Measurements from ENCODE around the gene CMC2. TPM values are rescaled to one million over a fixed set of nuclear protein-coding genes. Genes with fewer than 3 reads are reported as not detected.

The CMC2 gene
- 78.5 and 84.6 TPM in 2 replicates for total RNA-seq

DNA sequence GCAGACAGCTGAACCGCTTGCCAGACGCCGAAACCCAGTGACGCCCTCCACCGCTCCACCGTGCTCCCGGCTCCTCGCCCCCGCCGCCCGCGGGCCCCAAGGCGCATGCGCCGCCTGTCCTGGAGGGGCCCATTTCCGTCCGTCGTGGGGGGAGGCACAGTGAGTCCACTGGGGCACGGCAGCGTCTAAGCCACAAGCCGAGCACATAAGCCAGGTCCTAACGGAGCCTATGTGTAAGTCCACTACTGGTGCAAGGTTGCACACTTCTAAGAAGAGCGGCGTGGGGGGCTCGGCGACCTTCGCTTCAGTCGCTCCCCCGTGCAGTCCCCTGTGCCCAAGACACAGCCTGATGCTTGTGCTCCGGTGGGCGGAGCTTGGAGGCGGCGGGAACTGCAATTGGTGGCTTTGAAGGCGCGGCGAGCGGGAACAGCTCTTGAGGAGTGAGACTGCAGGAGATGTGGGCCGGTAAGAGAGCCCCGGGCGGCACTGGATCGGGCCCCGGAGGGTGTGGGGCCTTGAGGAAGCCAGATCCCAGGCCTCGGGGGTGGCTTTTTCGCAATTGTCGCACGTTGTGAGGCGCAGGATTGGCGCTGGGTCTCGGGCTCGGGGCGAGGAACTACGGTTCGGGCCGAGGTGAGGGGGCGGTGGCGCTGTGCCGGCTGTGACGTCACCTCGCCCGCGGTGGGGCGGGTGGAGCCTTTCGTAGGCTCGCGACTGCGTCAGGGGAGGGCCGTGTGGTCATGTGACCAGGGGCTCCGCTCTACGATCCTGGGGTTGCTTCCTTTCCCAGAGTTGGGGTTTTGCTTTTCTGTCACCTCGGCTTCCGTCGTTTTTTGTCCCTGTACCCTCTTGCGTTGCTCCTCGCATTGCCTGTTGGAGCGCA, at the start of gene CMC2, which contains the start of gene CENPN:
Gene CMC2, minus strand, starts transcription at position 73 of the 883 bp plus-strand sequence. CDS start 9,491 bp downstream, outside the sequence.
Gene CENPN, plus strand, starts transcription at position 402 of the 883 bp plus-strand sequence. CDS start 4,726 bp downstream, outside the sequence.
- intact Hi-C loops (cut with micrococcal nuclease), result loop anchor here (1.0 to 10.0 kb wide), 12 partner anchors 10 to 1645 kb away; partner anchors contain the start of genes ATMIN, GAN and MAF

DNA sequence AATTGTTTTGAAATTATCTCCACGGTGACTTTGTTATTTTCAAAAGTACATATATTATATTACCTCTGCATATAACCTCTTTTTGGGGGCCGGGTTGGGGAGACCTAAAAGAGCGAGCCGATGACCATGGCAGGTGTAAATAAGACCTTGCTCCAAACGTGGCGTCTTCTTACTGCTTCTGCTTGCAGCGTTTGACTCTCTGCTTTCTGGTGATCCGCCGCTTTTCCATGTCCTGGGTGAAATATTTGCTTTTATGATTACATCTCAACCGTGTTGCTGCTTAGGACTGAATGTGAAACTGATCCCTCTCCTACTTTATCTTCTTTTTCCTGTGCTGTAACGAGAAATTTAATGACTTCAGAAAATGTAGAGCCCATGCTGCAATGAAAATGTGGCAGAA, 47.1 kb upstream of the CMC2 start:
- intact Hi-C loops (cut with micrococcal nuclease), result no loop called here

DNA sequence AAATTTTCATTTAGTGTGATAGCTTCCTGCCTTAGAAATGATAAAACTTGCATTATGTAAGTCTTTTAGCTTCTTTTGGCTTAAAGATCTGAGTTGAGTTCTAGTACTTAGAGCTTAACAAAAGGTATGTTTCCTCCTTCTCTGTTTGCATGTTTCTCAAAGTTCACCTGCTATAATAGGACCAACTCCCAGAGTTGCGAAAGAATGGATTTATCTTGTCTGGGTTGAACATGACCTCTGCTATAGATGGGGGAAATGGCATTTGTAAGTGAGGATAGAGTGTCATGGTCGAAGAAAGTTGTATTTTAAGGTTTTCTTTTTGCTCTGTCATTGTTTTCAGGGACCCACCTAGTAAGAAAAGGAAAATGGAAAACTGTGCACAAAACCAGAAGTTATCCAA, 36.1 kb upstream of the CMC2 start:
- intact Hi-C loops (cut with micrococcal nuclease), result no loop called here

DNA sequence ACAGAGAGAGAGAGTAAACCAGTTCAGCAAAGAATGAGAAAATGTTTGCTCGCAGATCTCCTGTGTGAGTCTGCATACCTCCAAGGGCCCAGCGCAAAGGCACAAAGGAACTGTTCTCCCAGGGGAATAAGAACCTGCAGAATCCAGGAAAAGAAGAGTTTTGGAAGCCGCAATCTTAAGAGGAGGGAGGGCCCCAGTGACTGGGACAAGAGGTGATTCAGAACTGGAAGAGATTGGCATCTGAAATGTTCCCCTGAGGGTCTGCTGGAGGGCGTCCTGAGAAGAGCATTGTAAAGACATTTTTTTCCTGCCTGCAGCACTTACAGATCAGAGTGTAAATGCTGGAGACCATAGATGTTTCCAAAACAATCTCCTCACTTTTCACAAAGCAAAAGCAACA, 35.0 kb upstream of the CMC2 start:
- intact Hi-C loops (cut with micrococcal nuclease), result no loop called here

DNA sequence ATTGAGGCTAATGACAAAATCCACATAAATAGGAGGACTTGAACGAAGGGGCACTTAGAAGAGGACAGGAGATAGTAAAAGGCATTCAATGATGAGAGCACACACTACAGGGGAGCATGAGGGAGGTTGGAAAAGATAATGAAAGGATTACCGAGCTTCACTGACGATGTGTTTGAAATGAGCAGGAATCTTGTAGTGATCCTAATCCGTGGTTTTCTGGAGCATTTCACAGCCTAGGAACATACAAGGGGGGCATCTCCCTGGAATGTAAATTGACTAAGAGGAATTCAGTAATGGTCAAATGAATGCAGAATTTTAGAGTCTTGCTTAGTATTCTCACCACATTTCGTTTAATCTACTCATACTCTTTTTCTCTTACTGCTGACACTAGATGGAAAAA, 34.2 kb upstream of the CMC2 start:
- intact Hi-C loops (cut with micrococcal nuclease), result no loop called here

DNA sequence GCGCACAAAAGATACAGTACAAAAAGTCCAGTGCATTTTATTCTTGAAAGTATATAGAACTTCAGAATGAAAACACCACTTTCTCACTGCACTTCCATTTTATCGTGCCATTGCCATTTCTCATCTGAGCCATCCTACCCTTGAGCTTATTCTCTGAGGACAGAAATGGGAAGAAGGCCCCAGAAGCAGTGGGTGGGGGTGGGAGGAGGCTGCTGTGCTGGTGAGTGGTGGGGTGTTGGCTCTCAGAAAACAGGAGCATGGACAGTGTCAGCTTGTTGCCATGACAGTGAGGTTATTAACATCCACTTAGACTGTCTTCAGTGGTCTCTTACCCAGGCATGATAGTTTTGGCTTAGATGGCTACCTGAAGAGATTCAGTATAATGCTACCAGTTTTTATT, 33.4 kb upstream of the CMC2 start:
- intact Hi-C loops (cut with micrococcal nuclease), result no loop called here

DNA sequence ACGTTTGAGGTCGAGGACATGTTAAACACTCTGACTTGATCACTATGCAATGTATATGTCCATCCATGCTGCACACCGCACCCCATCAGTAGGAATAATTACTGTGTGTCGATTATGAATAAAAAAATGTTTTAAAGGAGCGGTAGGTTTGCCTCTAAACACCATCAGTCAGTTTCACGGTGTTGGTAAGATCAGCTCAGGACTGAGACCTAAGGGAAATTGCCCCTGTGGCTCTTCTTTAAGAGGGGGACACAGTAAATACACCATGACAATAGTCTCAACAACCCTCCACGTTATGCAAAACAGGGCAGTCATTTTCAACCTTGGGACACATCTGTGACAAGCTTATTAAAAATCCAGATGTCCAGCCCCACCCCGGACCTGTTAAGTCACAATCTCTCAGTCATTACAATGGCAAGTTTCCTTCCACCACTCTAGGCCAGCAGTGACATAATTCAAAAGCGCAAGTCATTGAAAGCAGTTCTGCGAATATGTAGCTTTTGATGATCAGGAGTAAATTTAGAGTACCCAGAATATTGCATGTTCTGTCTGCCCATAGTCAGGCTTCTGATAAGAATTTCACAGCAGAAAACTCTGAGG, 30.2 kb upstream of the CMC2 start:
- intact Hi-C loops (cut with micrococcal nuclease), result no loop called here

DNA sequence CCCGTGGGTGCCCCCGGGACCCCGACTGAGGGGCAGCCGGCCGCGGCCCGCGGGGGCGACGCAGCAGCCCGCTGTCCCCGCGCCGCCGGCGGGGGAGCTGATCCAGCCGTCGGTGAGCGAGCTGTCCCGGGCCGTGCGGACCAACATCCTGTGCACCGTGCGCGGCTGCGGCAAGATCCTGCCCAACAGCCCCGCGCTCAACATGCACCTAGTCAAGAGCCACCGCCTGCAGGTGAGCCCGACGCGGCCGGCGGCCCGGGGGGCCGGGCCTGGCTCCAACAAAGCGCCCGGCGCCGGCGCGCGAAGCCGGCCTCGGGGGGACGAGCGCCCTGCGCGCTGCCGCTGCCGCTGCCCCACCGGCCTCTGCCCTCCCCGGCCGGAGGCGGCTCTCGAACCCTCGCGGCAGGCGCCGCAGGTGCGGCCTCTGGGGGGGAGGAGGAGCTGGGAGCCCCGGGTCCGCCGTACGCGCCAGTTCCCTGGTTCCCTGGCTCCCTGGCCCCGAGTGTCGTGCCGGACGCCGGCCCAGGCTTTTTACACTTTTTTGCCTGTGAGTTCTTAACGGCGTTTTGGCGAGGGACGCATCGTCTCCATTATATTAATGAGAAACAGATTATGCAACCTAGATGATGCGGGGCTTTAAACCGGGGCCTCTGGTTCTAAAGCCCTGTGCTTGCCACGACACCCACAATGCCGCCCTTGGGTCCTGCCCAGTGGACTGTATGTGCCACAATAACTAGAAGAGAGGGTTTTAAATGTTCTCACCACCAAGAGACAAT, 29.5 kb upstream of the CMC2 start:
- intact Hi-C loops (cut with micrococcal nuclease), result loop anchor here (1.0 kb wide), 5 partner anchors 29 to 702 kb away; partner anchors contain the start of genes CENPN, GAN and GCSH

DNA sequence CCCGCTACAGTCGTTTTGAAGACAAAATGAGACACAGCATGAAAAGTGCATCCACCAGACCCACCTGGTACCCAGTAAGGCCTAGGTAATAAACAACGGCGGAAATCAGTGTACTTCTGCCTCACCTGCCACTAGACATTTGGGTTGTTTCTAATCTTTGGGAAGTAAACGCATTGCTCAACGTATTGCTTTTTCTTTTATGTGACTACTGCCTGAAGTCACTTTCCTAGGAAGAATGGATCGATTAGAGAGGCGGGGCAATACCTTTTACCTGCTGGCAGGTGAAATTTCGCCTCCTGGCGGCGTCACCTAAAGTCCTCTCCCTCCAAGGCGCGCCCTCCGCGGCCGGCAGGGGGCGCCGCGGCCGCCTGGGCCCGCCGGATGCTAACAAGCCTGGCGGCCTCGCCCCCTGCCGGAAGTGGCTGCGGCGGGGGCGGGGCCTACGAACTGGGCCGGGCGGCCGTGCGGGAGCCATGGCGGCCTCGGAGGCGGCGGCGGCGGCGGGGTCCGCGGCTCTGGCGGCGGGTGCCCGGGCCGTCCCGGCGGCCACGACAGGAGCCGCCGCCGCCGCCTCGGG, 28.8 kb upstream of the CMC2 start, which contains the start of gene ATMIN:
Gene ATMIN, plus strand, starts transcription at position 445 of the 577 bp plus-strand sequence. Its CDS starts 29 bp downstream, at position 474.
- intact Hi-C loops (cut with micrococcal nuclease), result loop anchor here (1.0 kb wide), 5 partner anchors 28 to 703 kb away; partner anchors contain the start of genes CENPN, GAN and GCSH

DNA sequence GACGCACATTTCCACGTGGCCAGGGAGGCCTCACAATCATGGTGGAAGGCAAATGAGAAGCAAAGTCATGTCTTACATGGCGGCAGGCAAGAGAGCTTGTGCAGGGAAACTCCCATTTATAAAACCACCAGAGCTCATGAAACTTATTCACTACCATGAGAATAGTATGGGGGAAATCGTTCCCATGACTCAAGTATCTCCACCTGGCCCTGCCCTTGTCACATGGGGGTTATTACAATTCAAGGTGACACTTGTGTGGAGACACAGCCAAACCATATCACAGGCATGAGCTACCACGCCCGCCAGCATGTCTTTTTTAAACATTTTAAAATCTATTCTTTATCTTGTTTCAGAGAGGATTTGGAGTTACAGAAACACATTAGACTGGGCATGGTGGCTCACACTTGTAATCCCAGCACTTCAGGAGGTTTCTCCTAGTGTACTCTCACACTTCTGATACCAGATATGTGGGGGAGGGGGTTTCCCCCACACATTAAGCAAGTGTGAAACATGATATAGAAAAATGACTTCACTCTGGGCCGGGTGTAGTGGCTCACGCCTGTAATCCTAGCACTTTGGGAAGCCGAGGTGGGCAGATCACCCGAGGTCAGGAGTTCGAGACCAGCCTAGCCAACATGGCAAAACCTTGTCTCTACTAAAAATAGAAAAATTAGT, 23.4 kb upstream of the CMC2 start:
- intact Hi-C loops (cut with micrococcal nuclease), result no loop called here

DNA sequence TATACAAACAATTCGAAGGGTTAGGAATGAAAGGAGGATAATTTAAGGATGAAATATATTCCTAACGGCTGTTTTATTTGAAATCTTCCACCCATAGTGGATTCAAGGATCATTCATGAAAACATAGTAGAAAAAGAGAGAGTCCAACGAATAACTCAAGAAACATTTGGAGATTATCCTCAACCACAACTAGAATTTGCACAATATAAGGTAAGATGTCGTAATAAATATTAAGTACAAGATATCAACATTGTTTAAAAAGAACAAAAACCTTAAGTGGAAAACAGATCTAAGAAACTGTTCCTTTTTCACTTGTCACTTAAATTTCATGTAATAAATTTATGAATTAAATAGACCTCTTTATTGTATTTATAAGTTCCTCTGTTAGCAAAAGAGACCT, 19.7 kb upstream of the CMC2 start:
- intact Hi-C loops (cut with micrococcal nuclease), result no loop called here

DNA sequence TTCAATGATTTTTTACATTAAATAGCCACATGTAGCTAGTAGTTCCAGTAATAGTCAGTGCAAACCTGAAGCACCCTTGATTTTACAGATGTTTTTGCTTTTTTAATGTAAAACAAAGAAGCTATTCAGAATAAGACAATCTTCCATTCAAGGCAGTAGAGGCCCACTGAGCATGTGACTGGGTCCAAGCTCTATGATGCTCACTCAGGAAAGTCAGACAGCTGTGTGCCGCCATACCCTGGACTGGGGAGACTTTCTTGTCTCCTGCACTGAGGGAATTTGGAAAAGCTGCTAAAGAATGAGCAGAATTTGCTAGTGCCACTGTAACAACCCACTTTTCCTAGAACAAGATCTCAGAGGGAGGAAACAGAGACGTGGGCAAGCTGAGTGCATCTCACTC, 11.8 kb upstream of the CMC2 start:
- intact Hi-C loops (cut with micrococcal nuclease), result no loop called here

DNA sequence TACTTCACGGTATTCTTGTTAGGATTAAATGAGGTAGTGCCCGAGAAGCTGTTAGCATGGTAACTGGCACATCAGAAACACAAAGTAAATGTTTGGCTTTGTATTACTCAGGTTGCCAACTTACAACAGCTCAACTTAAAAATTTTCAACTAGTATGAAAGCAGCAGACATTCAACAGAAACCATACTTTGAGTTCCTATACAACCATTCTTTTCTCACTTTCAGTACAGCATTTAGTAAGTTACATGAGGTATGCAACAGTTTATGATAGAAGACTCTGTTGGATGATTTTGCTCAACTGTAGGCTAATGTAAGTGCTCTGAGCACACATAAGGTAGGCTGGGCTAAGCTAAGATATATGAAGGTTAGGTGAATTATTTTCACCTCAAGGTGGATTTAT, 8.0 kb upstream of the CMC2 start:
- intact Hi-C loops (cut with micrococcal nuclease), result no loop called here

DNA sequence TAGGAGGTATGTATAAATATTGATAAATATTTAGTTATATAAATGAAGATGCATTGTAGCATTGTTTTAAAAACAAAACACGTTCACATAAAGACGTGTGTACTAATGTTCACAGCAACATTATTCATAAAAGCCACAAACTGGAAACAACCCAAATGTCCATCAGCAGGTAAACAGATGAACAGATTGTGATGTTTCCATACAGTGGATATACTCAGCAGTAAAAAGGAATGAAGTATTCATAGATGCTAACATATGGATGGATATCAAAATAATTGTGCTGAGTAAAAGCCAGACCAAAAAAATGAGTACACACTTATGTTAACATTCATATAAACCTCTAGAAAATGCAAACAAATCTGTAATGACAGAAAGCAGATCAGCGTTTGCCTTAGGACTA, 6.3 kb upstream of the CMC2 start:
- intact Hi-C loops (cut with micrococcal nuclease), result no loop called here

DNA sequence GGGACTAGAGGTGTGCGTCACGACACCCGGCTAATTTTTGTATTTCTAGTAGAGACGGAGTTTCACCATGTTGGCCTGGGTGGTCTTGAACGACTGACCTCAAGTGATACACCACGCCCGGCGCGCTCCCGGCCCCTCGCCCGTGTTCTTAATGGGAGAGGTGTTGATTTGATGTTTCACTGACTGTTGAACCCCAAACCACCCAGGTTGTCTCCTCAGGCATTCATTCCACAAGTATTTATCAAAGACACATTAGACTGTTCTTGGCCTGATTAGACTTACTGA, 1.8 kb upstream of the CMC2 start:
- intact Hi-C loops (cut with micrococcal nuclease), result loop anchor here (5.0 to 10.0 kb wide), 2 partner anchors 516 to 1644 kb away; no protein-coding TSS in a partner anchor

DNA sequence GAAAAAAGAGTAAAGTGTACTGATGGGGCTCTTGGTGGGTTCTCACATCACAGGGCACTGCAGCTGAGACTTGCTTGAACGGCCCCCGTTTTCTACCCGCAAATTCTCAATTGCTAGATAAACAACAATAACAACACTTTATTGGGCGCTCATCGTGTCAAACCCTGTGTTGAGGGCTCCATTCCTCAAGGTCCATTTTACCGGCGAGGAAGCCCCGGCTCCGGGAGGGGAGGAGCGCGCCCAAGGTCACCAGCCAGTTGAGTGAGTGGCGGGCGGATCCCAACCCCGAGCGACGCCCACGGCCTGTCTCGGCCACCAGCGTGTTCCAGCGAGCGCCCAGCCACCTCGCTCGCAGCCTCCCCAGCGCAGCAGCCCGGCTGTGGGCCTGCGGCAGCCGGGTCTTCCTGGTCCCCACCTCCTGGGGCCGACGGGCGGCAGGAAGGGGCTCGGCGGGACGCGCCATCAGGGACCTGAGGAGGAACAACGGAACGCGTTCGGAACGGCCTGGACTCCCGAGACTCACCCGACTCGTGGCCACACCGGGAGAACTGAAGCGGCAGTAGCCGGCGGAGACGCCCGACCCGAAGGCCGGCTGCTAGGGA, 373 bp downstream of the CMC2 start:
- intact Hi-C loops (cut with micrococcal nuclease), result loop anchor here (1.0 to 10.0 kb wide), 7 partner anchors 9 to 1646 kb away; no protein-coding TSS in a partner anchor

DNA sequence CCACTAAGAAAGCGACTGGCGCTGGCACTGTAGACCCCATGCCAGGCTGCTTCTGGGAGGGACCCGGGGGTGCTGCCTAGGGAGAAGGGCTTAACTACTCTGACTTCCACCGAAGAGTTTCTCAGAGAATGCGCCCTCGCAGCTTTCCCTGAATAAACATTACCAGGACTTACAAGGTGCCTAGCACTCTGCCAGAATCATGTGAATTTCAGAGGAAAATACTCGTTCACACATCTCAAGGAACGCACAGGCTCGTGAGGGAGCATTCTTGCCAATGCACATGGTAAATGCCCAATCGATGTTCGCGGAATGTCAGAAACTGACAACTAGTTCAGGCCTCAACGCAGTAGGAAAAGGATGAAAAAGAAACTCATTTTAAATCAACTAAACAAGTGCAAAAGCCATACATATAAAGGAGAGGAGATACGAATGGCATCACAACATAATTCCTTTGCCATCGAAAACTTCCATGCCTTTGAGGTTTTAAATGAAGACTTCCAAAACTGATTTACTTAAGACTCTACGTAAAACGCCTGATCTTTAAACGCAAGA, 999 bp downstream of the CMC2 start:
- intact Hi-C loops (cut with micrococcal nuclease), result loop anchor here (1.0 to 10.0 kb wide), 7 partner anchors 8 to 1647 kb away; no protein-coding TSS in a partner anchor

DNA sequence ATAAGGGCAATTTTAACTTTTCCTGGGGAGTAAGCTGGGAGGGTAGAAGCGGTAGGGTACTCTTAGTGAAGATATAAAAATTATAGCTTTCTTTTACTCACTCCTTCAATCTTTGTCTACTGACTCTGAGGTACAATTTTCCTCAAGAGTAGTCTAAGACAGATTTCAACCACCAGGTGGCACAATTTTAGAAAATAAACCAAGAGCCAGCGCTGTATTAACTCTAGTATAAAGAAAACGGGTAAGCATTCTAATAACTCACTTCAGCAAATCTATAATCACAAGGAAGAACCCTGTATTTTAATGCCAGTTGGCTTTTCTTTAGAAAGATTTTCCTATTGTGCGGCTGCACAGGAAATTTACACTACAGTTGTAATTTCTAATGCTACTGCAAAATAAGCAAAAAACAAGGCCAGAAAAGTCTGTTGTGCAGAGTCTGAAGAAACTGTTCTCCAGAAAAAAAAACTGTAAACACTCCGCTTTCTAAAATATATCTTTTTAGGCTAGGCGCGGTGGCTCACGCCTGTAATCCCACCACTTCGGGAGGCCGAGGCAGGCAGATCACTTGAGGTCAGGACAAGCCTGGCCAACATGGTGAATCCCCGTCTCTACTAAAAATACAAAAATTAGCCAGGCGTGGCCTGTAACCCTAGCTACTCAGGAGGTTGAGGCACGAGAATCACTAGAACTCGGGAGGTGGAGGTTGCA, 1.9 kb downstream of the CMC2 start:
- intact Hi-C loops (cut with micrococcal nuclease), result loop anchor here (1.0 to 10.0 kb wide), 8 partner anchors 30 to 1648 kb away; partner anchors contain the start of genes DYNLRB2, GCSH and MPHOSPH6

Measured in T-helper 1 cell treated with Interleukin-12 subunit alpha and Interleukin-12 subunit beta and Interleukin-4 antibody, amounts not matched to agents 30 ng/mL and 1 ng/mL, for 36 hours (primary cell).